GM21825 (cell line): ENCODE measurements around the gene GBE1.
"Not testable (repeated sequence)": the region's sequence is repeated elsewhere in the genome, so short reads cannot be mapped to it uniquely, and the experiment has no call there.

Source experiments
- ATAC-seq: cut with Tn5 transposase; IDR thresholded peaks from one replicate; pipeline ENCODE4 v1.9.1; 2021; ENCODE audit warnings: mild to moderate bottlenecking, moderate library complexity; ENCODE audit not compliant: unreplicated experiment

GBE1 gene

DNA sequence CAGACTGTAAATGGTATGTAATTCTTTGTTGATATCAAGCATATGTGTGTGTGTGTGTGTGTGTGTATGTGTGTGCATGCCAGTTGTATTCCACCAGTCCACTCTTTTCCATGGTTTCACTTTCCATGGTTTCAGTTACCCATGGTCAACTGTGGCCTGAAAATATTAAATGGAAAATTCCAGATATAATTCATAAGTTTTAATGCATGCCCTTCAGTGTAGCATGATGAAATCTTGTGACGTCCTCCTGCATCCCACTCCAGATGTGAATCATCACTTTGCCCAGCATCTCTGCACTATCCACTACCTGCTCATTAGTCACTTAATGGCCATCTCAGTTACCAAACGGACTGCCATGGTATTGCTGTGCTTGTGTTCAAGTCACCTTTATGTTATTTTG, 215.9 kb downstream of the GBE1 start:
- no peak for ATAC-seq

DNA sequence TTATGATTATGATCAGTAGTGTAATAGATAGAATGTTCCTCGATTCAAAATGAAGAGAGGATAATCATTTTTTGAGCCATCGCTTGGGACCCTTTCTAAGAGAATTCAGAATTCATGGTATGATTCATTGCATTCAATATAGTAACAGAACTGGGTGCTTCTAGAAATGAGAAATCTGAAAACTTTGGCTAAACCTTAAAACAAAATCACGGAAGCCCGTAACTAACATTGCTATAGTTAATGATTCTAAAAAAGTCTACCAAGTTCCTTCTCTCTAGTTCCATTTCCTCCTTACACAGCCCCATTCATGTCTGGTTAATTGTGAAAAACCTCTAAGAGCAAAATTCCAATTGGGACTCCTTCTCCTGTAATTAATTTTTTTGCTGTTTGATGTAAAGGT, 217.1 kb downstream of the GBE1 start:
- ATAC-seq = no peak

DNA sequence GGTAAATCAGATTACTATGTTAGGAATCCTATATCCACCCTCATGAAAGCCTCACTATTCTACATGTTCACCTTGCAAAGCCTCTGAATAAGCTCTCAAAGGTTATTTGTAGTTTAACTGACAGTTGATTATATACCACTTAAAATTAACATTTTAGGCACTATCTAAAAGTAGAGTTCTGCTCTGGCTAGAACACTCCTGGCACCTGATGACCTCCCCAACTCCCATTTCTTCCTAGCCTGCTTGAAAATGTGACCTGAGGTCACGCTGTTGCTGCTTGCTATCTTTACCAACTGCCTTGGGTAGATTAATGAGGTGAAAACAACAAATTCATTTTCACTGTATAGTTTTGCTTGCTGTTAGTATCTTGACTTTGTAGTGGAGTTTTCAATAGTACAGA, 220.7 kb downstream of the GBE1 start:
- ATAC-seq = no peak

DNA sequence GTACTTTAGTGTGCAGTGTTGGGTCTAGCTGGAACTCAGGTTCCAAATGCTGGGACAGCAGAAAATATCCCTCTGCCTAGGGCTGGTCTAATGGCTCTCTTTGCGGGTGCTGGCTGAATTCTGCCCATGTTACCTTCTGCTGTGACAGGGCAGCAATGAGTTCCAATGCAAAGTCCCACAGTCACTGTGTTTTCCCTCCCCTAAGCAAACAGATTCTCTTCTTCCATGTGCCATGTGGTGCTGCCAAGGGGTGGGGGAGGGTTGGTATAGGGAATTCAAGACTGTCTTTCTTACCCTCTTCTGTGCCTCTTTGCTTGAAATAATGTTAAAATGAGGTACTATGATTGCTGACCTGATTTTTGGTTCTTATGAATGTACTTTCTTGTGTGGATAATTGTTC, 229.6 kb downstream of the GBE1 start:
- ATAC-seq = no peak

DNA sequence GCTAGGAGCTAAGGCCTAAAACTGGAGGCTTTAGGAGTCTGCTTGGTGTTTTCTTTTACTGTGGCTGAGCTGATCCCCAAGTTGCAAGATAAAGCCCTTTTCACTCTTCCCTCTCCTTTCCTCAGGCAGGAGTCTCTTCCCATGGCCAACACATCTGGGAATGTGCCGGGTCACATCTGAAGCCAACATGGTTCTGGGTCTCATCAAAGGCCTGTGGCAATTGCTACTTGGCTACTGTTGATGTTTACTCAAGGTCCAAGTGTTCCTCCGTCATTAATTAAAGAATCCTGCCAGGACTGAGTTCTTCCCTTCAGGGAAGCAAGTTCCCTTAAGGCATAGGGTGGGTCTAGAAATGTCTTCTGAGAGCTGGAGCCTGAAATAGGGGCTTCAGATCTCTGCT, 230.2 kb downstream of the GBE1 start:
- no peak for ATAC-seq

DNA sequence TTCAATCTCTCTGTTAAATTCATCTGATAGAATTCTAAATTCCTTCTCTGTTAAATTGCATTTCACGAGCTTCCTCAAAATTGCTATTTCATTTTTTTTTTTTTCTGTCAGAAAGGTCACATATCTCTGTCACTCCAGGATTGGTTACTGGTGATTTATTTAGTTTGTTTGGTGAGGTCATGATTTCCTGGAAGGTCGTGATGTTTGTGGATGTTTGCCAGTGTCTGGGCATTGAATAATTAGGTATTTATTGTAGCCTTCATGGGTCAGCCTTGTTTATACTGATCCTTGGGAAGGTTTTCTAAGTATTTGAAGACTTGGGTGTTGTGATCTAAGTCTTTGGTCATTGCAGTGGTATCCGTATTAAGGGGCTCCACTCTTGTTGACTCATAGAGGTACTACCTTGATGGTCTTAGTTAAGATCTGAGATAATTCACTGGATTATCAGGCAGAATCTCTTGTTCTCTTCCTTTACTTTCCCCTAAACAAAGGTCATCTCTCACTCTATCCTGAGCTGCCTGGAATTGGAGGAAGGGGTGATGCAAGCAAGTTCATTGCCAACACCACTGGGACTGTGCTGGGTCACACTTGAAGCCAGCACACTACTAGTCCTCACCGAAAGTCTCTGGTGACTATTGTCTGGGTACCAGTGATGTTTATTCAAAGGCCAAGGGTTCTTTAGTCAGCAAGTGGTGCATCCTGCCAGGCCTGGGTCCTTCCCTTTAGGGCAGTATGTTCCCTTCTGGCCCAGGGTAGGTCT, 231.1 kb downstream of the GBE1 start:
- ATAC-seq = no peak

DNA sequence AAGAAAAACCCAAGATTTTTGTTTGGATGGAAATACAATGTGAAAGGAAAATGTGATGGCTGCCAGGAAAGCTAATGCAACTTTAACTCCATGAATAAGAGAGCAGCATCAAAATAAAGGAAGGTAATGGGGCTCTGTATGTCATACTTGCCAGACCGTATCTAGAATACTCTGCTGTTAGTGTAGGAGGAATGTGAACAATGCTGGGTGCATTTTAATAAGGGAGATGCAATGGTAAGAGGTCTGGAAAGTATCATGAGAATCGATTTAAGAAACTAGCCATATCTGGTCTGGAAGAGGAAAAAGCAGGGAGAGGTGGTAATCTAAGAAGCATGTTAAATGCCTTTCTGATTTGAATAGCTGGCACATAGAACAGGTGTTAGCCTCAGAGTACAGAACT, 239.6 kb downstream of the GBE1 start:
- no peak for ATAC-seq

DNA sequence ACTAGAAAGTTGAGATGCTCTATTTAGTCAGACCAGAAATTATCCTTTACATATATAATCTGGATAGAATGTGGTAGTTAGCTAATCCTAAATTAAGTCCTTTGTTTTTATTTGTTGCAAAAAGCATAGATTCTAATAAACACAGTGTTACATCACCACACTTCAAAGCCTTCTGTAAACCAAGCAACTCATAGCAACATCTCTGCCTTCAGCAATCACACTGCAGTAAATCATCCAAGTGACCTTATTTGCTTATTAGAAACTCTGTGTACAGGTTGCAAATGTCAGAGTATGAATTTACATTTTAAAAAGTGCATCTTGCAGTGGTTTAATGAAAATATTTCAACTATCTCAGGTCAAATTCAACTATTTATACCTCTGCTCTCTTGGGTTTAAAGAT, 242.5 kb downstream of the GBE1 start:
- ATAC-seq = no peak

DNA sequence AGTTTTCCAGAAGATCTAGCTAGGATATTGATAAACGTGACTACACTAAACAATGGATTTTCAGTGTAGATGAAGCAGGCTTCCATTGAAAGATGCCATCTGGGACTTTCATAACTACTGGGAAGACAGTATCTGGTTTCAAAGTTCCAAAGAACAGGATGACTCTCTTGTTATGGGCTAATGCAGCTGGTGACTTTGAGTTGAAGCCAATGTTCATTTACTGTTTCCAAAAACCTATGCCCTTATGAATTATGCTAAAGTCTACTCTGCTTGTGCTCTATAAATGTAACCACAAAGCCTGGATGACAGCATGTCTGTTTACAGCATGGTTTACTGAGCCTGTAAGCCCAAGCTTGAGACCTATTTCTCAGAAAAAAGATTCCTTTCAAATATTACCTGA, 245.4 kb downstream of the GBE1 start:
- no peak for ATAC-seq

DNA sequence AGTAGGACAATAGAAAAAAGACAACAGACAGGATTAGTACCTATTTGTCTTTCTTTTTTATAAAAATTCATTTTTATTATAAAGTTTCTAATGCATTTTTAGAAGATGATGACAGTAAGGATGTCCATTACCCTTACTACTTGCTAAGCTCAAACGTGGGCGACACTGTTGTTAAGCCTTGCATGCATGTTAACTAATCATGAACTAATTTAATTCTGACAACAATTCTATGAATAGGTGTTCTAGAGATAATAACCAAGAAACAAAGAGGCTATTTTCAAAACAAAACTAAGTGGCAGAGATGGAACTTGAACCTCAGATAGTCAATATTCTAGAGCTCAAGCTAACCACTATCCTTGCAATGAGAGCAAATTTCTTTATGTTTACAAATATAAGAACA, 247.9 kb downstream of the GBE1 start:
- ATAC-seq = no peak

DNA sequence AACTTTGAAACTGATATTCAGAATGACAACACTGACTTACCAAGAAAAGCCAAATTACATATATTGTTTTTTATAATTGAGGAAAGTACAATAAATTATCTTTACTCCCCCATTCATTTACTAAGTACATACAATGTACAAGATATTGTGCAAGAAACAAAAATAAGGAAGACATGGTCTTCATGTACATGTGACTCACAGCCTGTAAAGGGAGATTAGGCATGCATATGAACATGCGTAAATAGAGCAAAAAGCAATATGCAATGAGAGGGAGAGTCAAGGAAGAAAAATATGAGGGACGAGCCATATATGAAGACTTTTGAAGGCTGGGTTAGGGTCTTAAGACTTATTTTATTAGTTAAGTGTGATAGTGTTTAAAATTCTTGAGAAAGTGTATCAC, 258.4 kb downstream of the GBE1 start:
- ATAC-seq = no peak

DNA sequence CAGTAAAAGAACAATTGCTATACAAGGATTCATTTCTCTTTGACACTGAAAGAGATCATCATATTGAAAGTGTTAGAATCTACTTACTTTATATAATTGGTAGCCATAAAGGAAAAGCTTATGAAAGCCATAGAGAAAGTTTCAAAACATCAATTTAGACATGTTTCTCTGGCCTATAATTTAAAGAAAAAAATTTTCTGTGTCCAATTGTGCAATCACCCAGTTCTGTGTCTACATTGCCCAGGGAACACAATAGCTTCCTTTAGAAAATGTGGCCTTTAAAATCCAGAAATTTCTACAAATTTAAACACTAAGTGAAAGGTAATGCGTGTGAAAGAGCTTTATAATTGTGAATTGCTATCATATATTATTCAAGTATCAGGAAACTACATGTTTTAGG, 259.2 kb downstream of the GBE1 start:
- no peak for ATAC-seq

DNA sequence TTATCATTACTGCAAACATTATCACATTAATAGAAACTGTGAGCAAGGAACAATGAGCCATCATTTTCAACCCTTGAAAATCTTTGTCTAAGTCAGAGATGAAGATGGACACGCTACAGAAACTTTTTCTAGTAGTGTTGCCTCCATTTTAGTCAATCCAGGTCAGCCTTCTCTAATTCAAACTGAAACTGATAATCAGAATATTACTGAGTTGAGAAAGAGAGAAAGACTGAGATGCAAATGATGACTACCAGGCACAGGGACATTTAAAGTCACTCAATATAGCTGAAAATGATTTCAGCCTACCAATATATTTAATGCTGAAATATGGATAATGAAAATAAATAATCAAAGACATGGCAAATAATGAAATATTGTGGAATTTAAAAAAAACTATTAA, 261.4 kb downstream of the GBE1 start:
- no peak for ATAC-seq

DNA sequence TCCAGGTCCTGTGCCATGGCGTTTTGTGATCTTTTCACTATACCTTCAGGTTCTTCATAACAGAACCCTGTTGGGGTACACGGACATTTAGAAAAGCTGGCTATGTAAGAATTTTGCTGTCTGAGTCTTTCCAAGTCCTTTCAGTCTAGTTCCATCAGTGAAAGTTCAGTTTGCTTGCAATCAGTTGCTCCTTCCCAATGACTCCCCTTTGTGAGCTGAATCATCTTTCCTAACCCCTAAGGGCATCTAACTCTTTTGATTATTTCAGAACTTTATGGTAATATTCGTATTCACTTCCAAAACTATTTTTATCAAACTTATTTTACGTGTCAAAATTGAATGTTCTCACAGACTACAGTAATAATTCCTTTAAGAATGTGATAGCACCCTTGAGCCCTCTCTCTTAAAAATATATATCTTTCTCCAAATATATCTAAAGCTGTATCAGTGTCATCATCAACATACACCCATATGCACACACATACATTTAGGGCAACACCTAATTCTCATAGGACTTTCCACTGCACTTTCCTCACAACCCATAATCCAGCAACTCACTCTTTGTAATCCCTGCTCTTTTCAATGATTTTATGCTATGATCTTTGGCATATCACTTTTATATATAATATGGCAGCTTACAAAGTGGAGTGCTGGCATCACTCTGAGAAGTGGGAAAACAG, 263.7 kb downstream of the GBE1 start:
- no peak for ATAC-seq

DNA sequence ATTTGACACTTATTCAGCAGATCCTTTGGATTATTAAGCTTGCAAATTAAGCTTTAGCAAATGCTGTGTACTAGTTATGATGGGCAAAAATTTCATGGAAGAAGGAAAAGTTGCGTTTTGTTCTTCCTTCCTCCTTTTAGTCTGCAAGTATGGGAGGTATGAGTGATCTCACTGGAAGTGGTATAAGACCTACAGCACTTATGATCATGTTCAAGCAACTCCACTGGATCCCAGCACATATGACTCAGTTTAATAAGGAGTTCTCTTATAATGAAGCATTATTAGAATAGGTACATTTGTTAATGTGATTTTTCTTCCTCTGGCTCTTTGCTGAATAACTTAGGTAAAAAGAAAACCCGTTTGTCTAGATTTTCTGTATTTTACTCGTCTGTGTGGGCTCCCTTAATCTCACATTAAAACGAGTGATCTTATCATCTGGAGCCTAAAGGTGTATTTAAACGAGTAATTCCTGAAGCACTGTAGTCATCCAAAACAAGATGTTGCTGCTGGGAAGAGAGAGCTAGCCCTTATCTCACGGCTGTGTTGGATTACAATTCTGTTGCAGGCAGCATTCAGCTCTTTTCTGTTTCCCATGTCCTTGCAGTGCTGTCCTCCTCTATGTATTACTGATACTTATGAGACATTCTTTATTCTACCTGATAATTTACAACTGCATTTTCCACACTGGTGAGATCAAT, 264.9 kb downstream of the GBE1 start:
- no peak for ATAC-seq

DNA sequence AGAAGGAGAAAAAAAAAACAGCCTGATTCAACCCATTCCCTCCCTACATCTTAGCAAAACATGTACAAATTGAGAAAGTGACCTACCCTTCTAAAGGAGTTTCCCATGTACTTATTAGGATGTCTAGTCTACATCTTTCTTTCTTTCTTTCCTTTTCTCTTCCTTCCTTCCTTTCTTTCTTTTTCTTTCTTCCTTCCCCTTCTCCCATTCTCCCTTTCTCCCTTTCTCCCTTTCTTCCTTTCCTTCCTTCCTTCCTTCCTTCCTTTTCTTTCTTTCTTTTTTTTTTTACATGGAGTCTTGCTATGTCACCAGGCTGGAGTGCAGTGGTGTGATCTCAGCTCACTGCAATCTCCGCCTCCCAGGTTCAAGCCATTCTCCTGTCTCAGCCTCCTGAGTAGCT, 269.0 kb downstream of the GBE1 start:
- ATAC-seq = not testable (repeated sequence)

DNA sequence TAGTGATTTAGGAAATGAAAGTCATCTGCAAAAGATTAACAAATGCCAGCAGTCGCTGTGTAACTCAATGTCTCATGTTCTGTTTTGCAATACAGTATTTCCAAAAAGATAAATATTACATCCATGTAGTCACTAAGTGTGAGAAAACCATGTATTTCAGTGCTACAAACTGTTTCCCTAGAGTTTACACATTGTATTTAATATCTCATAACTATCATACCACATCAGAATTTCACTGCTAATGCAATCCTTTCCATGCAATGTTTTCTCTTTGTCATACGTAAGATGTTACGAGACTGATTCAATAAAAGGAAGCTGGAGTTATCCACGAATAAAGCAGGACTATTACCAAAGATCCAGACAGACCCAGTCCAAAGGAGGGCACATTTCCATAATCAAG, 269.4 kb downstream of the GBE1 start:
- no peak for ATAC-seq

DNA sequence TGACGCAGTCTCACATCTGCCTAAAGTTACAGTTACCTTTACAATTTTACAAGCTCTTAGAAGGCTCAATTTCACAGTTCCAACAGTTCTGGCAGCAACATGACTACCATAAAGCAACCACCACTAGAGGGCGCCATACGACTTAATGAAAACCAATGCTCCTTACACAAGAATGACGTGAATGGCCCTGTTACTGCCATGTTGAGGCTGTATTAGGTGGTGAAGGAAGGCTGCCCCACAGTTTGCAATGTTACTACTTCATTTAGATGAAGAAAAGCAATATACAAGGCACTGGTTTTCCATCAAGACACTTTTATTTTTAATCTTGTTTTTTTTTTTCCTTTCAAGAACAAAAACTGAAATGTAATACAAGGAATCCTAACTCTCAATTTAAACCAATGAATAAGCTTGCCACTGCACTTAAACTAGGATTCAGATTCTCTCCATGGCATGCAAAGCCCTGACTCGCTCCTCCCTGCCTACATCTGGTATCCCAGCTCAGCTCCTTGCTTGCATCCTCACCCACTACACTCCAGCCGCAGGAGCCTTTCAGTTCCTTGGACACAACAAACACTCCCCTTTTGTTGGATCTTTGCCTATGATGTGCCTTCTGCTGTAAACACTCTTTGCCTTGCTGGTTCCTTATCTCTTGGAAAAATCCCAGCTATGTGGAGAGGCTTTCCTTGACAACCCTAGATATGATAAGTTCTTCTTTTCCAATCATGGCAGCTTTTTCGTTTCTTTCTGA, 270.7 kb downstream of the GBE1 start:
- ATAC-seq = peak; percentile 87

DNA sequence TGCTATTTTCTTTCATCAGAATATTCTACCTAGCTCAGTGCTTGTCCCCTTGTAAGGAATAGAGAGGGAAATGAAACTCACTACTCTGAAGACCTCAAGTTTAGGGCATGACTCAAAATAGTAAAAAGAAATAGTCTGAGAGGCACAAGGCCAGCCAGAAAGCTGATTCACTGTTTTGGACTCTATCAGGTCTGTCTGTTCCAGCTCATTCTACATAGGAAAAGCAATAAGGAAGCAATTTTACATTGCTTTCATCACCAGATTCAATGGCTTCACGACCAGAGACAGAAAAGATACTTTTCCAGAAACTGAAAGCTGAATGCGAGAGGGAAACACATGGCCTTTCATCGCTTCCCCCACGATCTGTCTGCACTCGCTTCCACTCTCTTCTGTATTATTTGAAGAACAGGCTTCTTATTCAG, 276.0 kb downstream of the GBE1 start:
- ATAC-seq = peak; percentile 99

DNA sequence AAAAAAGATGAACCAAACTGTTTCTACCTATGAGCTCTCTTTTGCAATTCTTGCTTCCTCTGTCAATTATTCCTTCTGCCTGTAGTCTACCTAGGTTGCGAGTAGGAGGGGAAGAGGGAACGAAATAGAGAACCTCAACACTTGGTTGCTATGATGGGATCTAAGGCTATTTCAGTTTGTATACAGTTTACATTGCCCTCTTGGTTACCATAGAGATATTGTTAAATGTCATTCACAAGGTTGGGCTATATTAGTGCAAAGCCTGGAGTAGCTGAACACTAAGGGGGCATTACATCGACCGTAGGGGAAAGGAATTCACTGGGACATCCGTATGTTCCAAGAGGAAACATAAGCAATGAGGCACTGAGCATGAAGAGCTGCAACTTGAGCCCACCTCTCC, 276.9 kb downstream of the GBE1 start:
- no peak for ATAC-seq

DNA sequence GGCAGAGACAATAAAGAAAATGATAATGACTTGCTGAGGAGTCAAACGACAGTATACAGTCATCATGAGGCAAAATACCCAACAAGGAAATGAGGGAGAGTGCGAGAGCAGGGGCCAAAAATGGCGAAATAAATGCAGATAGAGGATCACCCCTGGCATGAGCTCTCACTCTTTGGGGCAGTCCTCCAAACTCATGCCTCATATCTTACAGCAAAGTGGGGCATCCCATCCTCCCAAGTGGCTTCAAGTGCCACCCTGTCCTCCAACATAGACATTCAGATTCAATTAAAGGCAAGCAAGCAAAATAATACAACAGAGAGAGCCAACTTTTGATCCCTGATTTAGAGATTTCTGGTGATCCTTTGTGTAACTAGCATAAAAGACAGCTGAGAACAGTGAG, 278.4 kb downstream of the GBE1 start:
- no peak for ATAC-seq
